NCI-H774 (cell line): ENCODE data around the gene NOL4L.

Source experiments
- DNase-seq: peaks from one replicate; lab custom pipeline; 2025; lab: John Stamatoyannopoulos, UW

NOL4L gene

GRCh38 chr20:32523613-32524213 is 61.4 kb downstream of the NOL4L start:
- no peak for DNase-seq

DNA sequence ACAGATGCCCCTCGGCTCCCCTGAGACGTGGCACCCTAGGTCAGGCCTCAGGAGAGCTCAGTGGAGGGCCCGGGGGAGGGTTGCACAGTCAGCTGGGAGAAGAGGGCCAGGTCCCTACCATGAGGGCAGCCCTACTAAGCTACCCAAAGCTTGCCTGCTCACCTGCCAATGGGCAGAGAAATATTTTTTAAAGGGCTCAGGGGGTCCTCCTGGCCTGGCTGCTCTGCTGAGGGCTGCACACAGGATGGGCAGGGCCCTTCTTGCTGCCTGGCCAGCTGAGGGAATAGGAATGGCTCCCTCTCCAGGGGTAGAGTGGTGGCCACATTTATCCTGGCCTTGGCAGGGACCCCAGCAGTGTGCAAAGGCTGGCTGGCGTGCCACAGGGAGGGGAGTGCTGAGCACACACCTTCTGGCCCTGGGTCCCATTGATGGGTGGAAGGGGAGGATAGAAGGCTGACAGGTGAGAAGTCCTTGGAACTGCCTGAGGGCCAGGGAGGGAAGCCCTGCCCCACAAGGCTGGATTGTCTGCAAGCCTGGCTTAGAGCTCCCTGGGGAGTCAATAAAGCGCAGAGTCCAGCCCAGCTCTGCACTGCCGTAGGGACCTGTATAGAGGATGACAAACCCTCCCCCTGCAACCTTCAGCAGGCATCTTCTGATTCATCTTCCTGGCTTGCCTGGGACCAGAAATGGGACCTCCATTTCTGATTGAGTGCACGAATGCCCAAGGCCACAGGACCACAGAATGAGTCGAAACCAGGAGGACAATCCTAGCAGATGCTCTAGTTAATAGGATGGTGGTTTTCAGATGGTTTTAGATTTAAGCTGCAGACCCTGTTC is 62.1 kb downstream of the NOL4L start:
- DNase-seq = no peak

DNA sequence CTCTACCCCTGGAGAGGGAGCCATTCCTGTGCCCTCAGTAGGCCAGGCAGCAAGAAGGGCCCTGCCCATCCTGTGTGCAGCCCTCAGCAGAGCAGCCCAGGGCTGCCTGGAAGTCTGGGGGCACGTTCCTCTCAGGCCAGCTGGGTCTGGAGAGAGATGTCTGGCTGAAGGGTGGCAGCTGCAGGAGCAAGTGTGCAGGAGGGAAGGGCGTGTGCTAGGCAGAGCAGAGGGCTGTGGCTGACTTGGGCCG is 62.7 kb downstream of the NOL4L start:
- no peak for DNase-seq

GRCh38 chr20:32521780-32522525 is 63.2 kb downstream of the NOL4L start:
- DNase-seq = peak; percentile 33

DNA sequence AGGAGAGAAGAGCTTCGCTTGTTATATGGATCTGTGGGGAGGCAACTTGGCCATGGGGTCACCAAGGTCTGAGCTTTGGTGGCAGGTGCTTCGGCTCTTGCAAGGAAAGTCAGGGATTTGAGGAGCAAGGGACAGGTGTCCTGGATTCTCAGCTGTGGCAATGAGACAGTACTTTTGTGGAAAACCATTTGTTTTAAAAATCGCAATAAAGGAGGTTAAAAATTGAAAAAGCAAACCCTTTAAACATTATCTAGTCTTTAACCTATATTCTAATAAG is 64.3 kb downstream of the NOL4L start:
- DNase-seq = no peak

DNA sequence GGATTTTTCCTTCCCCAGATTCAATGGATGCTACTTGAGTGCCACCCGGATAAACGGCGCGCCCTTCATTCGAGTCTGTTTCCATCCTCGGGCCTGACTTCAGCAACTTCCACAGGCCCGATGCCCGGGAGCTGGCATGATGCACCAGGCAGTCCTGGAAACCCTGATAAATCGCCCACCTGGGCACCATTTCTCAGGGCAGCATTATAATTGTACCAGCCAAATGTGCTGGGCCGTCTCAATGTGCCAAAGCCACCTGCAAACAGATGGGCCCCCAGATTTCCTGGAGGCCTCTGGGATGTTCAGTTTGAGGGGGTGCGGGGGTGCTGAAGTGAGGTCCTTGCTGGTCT is 65.8 kb downstream of the NOL4L start:
- DNase-seq = no peak

GRCh38 chr20:32518593-32519380 is 66.3 kb downstream of the NOL4L start:
- DNase-seq = no peak

DNA sequence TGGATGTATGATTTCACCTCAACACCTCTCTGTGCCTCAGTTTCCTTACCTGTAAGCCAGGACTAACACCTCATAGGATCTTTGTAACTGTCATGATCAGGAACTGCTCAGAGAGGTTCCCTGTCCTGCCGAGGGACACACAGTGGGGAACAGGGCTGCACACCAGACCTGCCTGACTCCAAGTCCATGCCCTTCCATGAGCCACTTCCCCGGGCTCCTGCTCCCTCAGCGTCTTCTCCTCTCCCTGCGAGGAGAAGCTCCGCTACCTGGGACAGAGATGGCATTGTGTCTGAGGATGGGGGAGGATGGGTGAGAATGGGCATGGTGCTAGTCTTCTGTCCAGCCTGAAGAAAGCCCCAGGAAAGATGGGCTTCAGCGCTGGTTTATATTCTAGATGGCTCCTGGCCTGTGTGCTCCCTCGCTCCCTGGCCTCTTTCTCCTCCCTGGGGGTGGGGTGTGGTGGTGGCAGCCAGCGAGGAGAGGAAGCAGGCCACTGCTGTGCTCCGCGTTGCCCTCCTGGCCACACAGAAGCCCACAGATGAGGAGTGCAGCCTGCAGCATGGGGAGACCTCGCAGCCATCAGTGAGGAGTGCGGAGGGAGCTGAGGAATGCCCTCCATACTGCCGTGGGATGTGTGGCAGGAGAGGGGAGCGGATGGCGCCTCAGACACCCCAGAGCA is 67.1 kb downstream of the NOL4L start:
- no peak for DNase-seq

DNA sequence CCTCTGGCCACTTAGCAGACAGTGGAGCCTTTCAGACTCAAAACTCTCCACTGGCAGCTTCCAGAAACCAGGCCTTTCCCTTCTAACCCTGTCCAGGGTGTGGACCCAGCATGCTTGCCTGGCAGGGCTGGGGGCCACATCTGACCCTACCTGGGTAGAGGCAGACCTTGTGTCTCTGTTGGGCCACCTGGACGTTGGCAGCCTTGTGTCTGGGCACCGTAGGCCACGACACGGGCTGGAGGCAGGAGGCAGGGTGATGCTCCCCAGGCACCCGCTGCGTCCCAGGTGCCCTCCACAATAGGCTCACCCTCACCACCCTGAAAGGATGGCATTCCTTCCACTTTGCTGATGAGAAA is 67.6 kb downstream of the NOL4L start:
- no peak for DNase-seq

GRCh38 chr20:32516583-32517517 is 68.3 kb downstream of the NOL4L start:
- DNase-seq = no peak

- DNase-seq = no peak
Measured at GRCh38 chr20:32515631-32516101, 69.5 kb downstream of the NOL4L start.

- no peak for DNase-seq
Measured at GRCh38 chr20:32514760-32515159, 70.4 kb downstream of the NOL4L start.

- no peak for DNase-seq
Measured at GRCh38 chr20:32513031-32513866, 71.9 kb downstream of the NOL4L start.

- DNase-seq = no peak
Measured at GRCh38 chr20:32512047-32512385, 73.1 kb downstream of the NOL4L start.

GRCh38 chr20:32511358-32512046 is 73.6 kb downstream of the NOL4L start:
- no peak for DNase-seq

- no peak for DNase-seq
Measured at GRCh38 chr20:32510601-32511357, 74.4 kb downstream of the NOL4L start.

DNA sequence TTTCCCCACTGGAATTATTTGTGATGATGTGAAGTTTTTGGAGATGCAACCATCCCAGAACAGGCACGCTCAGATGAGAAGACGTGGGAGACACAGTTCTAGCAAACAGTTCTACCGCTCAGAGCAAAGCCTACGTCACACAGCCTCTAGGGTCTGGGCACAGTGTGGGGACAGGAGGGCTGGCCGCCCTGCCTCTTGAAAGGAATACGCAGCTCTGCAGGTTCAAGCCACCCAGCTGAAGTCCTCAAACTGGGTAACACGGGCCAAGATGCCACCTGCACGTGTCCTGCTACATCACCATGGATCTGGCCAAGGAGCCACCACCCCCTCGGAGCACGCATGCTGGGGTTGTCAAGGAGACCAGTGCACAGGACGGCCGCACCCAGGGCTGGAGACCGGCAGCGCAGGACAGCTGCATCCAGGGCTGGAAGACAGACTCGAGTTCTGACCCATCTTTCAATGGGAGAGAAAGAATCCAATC is 75.0 kb downstream of the NOL4L start:
- no peak for DNase-seq

DNA sequence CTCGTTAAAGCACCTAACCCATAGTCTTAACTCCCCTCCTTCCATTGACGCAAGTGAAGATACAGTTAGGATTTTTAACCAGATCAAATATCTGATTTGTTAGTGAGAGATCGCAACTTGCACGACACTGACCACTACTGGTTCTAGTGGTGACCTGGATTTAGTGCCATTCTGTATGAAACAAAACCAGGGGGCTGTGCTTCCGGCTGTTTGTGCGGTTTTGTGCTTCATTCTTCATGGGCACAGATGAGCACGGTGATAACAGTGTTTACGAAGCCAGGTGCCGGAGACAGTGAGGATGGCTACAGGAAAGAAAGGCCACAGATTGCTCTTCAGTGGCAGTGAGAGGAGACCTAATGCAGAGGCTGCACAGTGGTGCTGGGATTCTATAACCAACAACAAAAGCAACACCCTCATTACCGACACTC is 75.5 kb downstream of the NOL4L start:
- DNase-seq = no peak

- no peak for DNase-seq
Measured at GRCh38 chr20:32508775-32509119, 76.4 kb downstream of the NOL4L start.
